Panc1 (cell line): Measurements from ENCODE around the gene TIAM2. TPM values are rescaled to one million over a fixed set of nuclear protein-coding genes. Genes with fewer than 3 reads are reported as not detected.

Experiments used
- ATAC-seq: fragments of 200-7000 bp; cut with Tn5 transposase; 2 replicates; pipeline ENCODE4 v1.9.1; 2020; ENCODE audit warnings: mild to moderate bottlenecking, moderate library complexity
- BruUV-seq: library from RNA; stranded (reverse); fragments of 400-500 nt; replicated peaks from 2 replicates; lab custom pipeline; 2021; lab: Mats Ljungman, UMichigan
- CTCF ChIA-PET: fragments of 300-600 bp; sonication (Branson Sonifier 250); formaldehyde crosslinking; loops from one replicate; lab custom pipeline; 2022; ENCODE audit warnings: antibody characterized with exemption; lab: Charles Lee
- POLR2A ChIA-PET: fragments of 300-600 bp; sonication (Branson Sonifier 250); formaldehyde crosslinking; loops from one replicate; lab custom pipeline; 2022; ENCODE audit warnings: antibody characterized with exemption; lab: Charles Lee
- DNase-seq: peaks from one replicate; pipeline ENCODE4 v3.0.0-alpha.2; 2010; ENCODE audit warnings: low read depth, low spot score
- H3K27ac ChIP-seq: 2 replicates; pipeline ENCODE4 v1.5.1; 2011; ENCODE audit warnings: mild to moderate bottlenecking, low read length, inconsistent platforms
- H3K27me3 ChIP-seq: fragments of 200-500 bp; sonication (Bioruptor generic); 2 replicates; pipeline ENCODE4 v1.6.0; 2014; ENCODE audit warnings: low read length, inconsistent platforms; ENCODE audit not compliant: control insufficient read depth, insufficient read depth
- H3K36me3 ChIP-seq: fragments of 200-500 bp; sonication (Bioruptor generic); 2 replicates; pipeline ENCODE4 v1.5.1; 2014; ENCODE audit warnings: inconsistent platforms, mild to moderate bottlenecking, low read length, moderate library complexity; ENCODE audit not compliant: control insufficient read depth, insufficient read depth
- H3K4me1 ChIP-seq: 2 replicates; pipeline ENCODE4 v1.5.1; 2011; ENCODE audit warnings: inconsistent platforms, mild to moderate bottlenecking, low read length, moderate library complexity; ENCODE audit not compliant: control insufficient read depth, insufficient read depth
- H3K4me3 ChIP-seq, 2 experiments: 2 replicates each; pipeline ENCODE4 v1.5.1; 2011 to 2012; ENCODE audit warnings: low read depth in 2 of 2, low read length in 2 of 2, mild to moderate bottlenecking in 2 of 2, inconsistent platforms in 1 of 2, moderate library complexity in 1 of 2
- H3K9me3 ChIP-seq: fragments of 200-500 bp; sonication (Bioruptor generic); 2 replicates; pipeline ENCODE4 v1.5.1; 2014; ENCODE audit warnings: low read depth, mild to moderate bottlenecking, inconsistent platforms, low read length, moderate library complexity; ENCODE audit not compliant: control insufficient read depth, insufficient read depth
- POLR2AphosphoS5 ChIP-seq: IDR thresholded peaks from 2 replicates; pipeline ENCODE4 v1.6.1; 2012; ENCODE audit warnings: mild to moderate bottlenecking, low read depth, low read length, moderate library complexity
- SIN3A ChIP-seq: IDR thresholded peaks from 2 replicates; pipeline ENCODE4 v1.6.1; 2012; ENCODE audit warnings: low read depth, mild to moderate bottlenecking, low read length, moderate library complexity, borderline replicate concordance; ENCODE audit not compliant: insufficient read depth
- TCF7L2 ChIP-seq: IDR thresholded peaks from 2 replicates; pipeline ENCODE4 v1.6.1; 2011; ENCODE audit warnings: mild to moderate bottlenecking, low read depth, low read length, inconsistent platforms
- in situ Hi-C: cut with HindIII; loops from 2 replicates; pipeline ENCODE4 v1.10.0; 2016; ENCODE audit warnings: low sequenced_read_pairs, low pct_unique_long_range_greater_than_20kb
- intact Hi-C: fragments of 100-400 bp; cut with micrococcal nuclease; formaldehyde crosslinking; loops from one replicate; pipeline ENCODE4 v1.10.0; 2022; ENCODE audit not compliant: unreplicated experiment
- total RNA-seq: library from RNA; stranded (reverse); gene quantifications from one replicate; pipeline ENCODE4 v1.2.1, GENCODE V29; 2021; ENCODE audit not compliant: unreplicated experiment
- TF ChIP-seq, protein P1 (sequence below): fragments of 450-650 bp; IDR thresholded peaks from 2 replicates; pipeline ENCODE4 v1.5.1; 2017; ENCODE audit warnings: mild to moderate bottlenecking
- TF ChIP-seq, protein P2 (sequence below), 2 experiments: IDR thresholded peaks; 2 replicates each; pipeline ENCODE4 v1.6.1; 2011 to 2012; ENCODE audit warnings: low read depth in 2 of 2, control low read depth in 1 of 2, low read length in 1 of 2, mild to moderate bottlenecking in 1 of 2, moderate library complexity in 1 of 2; ENCODE audit not compliant: insufficient read depth in 1 of 2

TIAM2 gene
- total RNA-seq, 1 experiment from 2014 or later = 14.9 TPM

DNA sequence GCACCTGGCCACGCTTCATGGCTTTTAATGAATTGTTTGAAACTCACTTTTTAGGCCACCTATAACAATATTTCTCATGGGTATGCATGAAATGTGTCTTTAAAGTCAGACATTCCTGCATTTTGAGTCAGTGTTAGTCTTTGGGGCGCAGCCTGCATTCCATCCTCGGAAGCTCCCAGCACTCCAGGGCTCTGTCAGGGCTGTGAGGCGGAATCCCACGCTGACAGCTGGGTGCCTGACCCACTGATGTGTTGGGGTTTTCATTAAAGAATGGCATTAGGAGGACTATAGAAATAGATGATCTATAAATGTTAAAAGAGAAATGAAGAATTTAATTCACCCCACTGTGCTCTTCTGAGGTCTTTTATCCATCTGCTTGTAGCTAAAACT, 252.5 kb downstream of the TIAM2 start:
- CTCF ChIA-PET = interaction anchor here (1.0 to 1.5 kb wide), 6 partner anchors 11 to 572 kb away, joined by 3 to 37 read pairs (median 3); no protein-coding TSS in a partner anchor
- in situ Hi-C loops = no loop called here
- intact Hi-C loops = loop anchor here (1.0 to 5.0 kb wide), 2 partner anchors 70 to 320 kb away; no protein-coding TSS in a partner anchor
- no TSS peak for BruUV-seq
- ATAC-seq (no peak), DNase-seq (no peak)
- Histone ChIP-seq H3K36me3 (peaks cover 6% of the 10 kb centered on the region), H3K4me1 (peaks cover 3% of the 10 kb centered on the region; the same call in 1 of the 2 replicates), H3K27ac (peak overlapping the region; percentile 80), H3K27me3 (no peaks in the 10 kb centered on the region), H3K4me3 (no peak overlapping the region), H3K9me3 (no peaks in the 10 kb centered on the region)
- TF ChIP-seq POLR2AphosphoS5 = no peak
- TF ChIP-seq, protein P1, sequence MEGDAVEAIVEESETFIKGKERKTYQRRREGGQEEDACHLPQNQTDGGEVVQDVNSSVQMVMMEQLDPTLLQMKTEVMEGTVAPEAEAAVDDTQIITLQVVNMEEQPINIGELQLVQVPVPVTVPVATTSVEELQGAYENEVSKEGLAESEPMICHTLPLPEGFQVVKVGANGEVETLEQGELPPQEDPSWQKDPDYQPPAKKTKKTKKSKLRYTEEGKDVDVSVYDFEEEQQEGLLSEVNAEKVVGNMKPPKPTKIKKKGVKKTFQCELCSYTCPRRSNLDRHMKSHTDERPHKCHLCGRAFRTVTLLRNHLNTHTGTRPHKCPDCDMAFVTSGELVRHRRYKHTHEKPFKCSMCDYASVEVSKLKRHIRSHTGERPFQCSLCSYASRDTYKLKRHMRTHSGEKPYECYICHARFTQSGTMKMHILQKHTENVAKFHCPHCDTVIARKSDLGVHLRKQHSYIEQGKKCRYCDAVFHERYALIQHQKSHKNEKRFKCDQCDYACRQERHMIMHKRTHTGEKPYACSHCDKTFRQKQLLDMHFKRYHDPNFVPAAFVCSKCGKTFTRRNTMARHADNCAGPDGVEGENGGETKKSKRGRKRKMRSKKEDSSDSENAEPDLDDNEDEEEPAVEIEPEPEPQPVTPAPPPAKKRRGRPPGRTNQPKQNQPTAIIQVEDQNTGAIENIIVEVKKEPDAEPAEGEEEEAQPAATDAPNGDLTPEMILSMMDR = no peak
- TF ChIP-seq TCF7L2 = no peak
- no peak for TF ChIP-seq SIN3A
- TF ChIP-seq, protein P2, sequence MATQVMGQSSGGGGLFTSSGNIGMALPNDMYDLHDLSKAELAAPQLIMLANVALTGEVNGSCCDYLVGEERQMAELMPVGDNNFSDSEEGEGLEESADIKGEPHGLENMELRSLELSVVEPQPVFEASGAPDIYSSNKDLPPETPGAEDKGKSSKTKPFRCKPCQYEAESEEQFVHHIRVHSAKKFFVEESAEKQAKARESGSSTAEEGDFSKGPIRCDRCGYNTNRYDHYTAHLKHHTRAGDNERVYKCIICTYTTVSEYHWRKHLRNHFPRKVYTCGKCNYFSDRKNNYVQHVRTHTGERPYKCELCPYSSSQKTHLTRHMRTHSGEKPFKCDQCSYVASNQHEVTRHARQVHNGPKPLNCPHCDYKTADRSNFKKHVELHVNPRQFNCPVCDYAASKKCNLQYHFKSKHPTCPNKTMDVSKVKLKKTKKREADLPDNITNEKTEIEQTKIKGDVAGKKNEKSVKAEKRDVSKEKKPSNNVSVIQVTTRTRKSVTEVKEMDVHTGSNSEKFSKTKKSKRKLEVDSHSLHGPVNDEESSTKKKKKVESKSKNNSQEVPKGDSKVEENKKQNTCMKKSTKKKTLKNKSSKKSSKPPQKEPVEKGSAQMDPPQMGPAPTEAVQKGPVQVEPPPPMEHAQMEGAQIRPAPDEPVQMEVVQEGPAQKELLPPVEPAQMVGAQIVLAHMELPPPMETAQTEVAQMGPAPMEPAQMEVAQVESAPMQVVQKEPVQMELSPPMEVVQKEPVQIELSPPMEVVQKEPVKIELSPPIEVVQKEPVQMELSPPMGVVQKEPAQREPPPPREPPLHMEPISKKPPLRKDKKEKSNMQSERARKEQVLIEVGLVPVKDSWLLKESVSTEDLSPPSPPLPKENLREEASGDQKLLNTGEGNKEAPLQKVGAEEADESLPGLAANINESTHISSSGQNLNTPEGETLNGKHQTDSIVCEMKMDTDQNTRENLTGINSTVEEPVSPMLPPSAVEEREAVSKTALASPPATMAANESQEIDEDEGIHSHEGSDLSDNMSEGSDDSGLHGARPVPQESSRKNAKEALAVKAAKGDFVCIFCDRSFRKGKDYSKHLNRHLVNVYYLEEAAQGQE (IDR thresholded peaks at IDR 0.05; ENCODE audit: insufficient read depth in 1 of 2, low read depth in 2 of 2, low read length in 1 of 2) = no peak
- POLR2A ChIA-PET = no interaction called here

DNA sequence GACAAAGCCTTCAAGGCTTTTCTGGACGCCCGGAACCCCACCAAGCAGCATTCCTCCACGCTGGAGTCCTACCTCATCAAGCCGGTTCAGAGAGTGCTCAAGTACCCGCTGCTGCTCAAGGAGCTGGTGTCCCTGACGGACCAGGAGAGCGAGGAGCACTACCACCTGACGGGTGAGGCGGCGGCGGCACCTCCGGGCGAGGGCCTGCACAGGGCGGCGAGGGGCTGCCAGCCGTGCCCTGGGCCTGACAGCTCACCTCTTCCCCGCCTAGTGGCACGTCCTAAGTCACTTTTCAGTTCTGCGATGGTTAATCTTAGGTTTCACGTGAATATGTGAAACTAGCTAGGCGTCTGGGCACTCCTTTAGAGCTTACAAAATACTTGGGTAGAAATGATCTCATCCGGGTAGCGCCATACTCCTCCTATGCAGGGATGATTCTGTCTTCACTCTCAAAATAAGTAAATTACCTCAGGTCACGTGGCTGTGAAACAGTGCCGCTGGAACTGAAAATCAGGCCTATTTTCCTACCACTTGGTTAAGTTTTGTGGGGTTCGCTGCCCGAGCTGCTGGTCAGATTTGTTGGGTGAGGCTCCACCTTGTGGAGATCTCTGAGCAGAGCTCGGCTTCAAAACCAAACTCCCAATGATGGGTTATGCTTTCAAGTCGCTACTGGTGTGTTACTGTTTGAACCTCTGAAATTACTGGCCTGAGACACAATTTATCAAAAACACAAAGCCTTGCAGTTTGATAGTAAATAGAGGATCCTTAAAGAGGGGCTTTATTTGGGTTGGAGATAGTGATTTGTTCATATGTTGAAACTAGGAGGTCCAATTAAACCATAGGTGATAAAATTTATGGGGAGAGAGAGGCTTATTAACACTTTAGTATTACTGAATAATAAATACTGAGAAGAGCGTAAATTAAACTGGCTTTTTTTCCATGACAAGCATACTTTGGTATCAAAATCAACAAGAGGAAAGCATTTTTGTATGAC, 253.2 kb downstream of the TIAM2 start:
- Histone ChIP-seq H3K4me1 (peaks cover 3% of the 10 kb centered on the region; the same call in 1 of the 2 replicates), H3K36me3 (peaks cover 6% of the 10 kb centered on the region), H3K4me3 (no peak overlapping the region), H3K27me3 (no peaks in the 10 kb centered on the region), H3K9me3 (no peaks in the 10 kb centered on the region), H3K27ac (peak overlapping the region; percentile 80)
- ChIA-PET CTCF (interaction anchor here (1.0 to 1.5 kb wide), 6 partner anchors 12 to 573 kb away, joined by 3 to 37 read pairs (median 3); no protein-coding TSS in a partner anchor), POLR2A (no interaction called here)
- intact Hi-C loops (loop anchor here (1.0 to 5.0 kb wide), 2 partner anchors 71 to 321 kb away; no protein-coding TSS in a partner anchor), in situ Hi-C loops (no loop called here)
- ATAC-seq (peak; percentile 76), DNase-seq (peak; percentile 27)
- TF ChIP-seq TCF7L2 (no peak), POLR2AphosphoS5 (no peak), SIN3A (no peak)
- TF ChIP-seq, protein P2 (IDR thresholded peaks at IDR 0.05; ENCODE audit: insufficient read depth in 1 of 2, low read depth in 2 of 2, low read length in 1 of 2) = no peak
- TF ChIP-seq, protein P1 = peak; percentile 85
- no TSS peak for BruUV-seq
